Erythroblast (primary cell): ENCODE measurements around the gene GDPD5.

Experiments used
- GATA1 ChIP-seq: IDR thresholded peaks from 2 replicates; pipeline ENCODE4 v1.6.1; 2011; ENCODE audit warnings: low read depth, mild to moderate bottlenecking, control low read depth, low read length, moderate library complexity
- POLR2A ChIP-seq: IDR thresholded peaks from 2 replicates; pipeline ENCODE4 v1.6.1; 2011; ENCODE audit warnings: mild to moderate bottlenecking, low read length

DNA sequence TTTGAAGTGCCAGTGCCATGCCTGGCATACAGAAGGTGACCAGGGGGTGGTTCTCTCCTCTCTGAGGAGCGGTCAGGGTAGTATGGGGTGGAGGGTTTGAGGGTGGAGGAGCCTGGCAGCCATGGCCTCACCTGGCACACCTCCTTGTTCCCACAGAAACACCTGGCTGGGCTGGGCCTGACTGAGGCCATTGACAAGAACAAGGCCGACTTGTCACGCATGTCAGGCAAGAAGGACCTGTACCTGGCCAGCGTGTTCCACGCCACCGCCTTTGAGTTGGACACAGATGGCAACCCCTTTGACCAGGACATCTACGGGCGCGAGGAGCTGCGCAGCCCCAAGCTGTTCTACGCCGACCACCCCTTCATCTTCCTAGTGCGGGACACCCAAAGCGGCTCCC is 45.9 kb upstream of the GDPD5 start:
- TF ChIP-seq POLR2A (no peak), GATA1 (no peak)
